H1 (cell line): ENCODE results near the gene PHF3. TPM values are rescaled to one million over a fixed set of nuclear protein-coding genes. Genes with fewer than 3 reads are reported as not detected.

Experiments used
- CTCF ChIA-PET: fragments of 300-600 bp; sonication (Branson Sonifier 250); formaldehyde crosslinking; loops from one replicate; lab custom pipeline; 2021; ENCODE audit not compliant: partially characterized antibody; lab: Charles Lee
- POLR2A ChIA-PET: fragments of 300-600 bp; sonication (Branson Sonifier 250); formaldehyde crosslinking; loops from one replicate; lab custom pipeline; 2021; ENCODE audit warnings: inconsistent platforms; ENCODE audit not compliant: partially characterized antibody; lab: Charles Lee
- DNase-seq, 2 experiments: peaks; one replicate each; pipeline versions ENCODE4 v3.0.0 to v3.0.0-alpha.2; 2010 to 2022; ENCODE audit warnings: low spot score in 2 of 2, low read depth in 1 of 2, mixed read lengths in 1 of 2
- FAIRE-seq: peaks from 2 replicates; lab custom pipeline; 2011; peaks lifted over from hg19 to GRCh38; lab: Jason Lieb, UNC
- H2AFZ ChIP-seq: 2 replicates; pipeline ENCODE4 v1.8.1; 2012; ENCODE audit warnings: low read length, inconsistent platforms
- H2AK5ac ChIP-seq: 2 replicates; pipeline ENCODE4 v1.6.1; 2013; ENCODE audit warnings: low read depth, low read length
- H2BK120ac ChIP-seq: replicated peaks from 2 replicates; pipeline ENCODE3; 2013; ENCODE audit warnings: low read depth, low read length, inconsistent platforms
- H2BK12ac ChIP-seq: 2 replicates; pipeline ENCODE4 v1.6.1; 2013; ENCODE audit warnings: low read depth, low read length
- H2BK15ac ChIP-seq: 2 replicates; pipeline ENCODE4 v1.6.1; 2013; ENCODE audit warnings: low read length
- H2BK20ac ChIP-seq: 2 replicates; pipeline ENCODE4 v1.6.1; 2013; ENCODE audit warnings: low read length
- H2BK5ac ChIP-seq: 2 replicates; pipeline ENCODE4 v1.6.1; 2013; ENCODE audit warnings: low read depth, low read length
- H3K14ac ChIP-seq: 2 replicates; pipeline ENCODE4 v1.6.1; 2013; ENCODE audit warnings: inconsistent platforms; ENCODE audit not compliant: insufficient read length
- H3K18ac ChIP-seq: 2 replicates; pipeline ENCODE4 v1.6.1; 2013; ENCODE audit warnings: low read length; ENCODE audit errors: extremely low read depth
- H3K23ac ChIP-seq: 2 replicates; pipeline ENCODE4 v1.6.1; 2013; ENCODE audit warnings: inconsistent platforms; ENCODE audit not compliant: insufficient read length
- H3K23me2 ChIP-seq: 2 replicates; pipeline ENCODE4 v1.6.1; 2013; ENCODE audit warnings: low read depth, low read length
- H3K27ac ChIP-seq: 2 replicates; pipeline ENCODE4 v1.6.1; 2011; ENCODE audit warnings: low read depth, low read length, inconsistent platforms
- H3K27me3 ChIP-seq, 4 experiments: replicated peaks in 1 of 4; 1 replicate in 1 of 4; 2 replicates in 3 of 4; pipeline versions ENCODE4 v1.6.1 to v1.8.1; 2011 to 2013; ENCODE audit warnings: low read length in 3 of 4, mild to moderate bottlenecking in 3 of 4, inconsistent platforms in 2 of 4, mixed read lengths in 2 of 4, moderate library complexity in 1 of 4; ENCODE audit not compliant: control insufficient read depth in 3 of 4, insufficient read depth in 3 of 4; ENCODE audit errors: extremely low read depth in 1 of 4
- H3K36me3 ChIP-seq, 4 experiments: 2 replicates each; pipeline versions ENCODE4 v1.6.1 to v1.8.1; 2011 to 2013; ENCODE audit warnings: mild to moderate bottlenecking in 4 of 4, low read length in 3 of 4, moderate library complexity in 2 of 4, control low read depth in 1 of 4, inconsistent platforms in 1 of 4; ENCODE audit not compliant: insufficient read depth in 4 of 4, control insufficient read depth in 2 of 4
- H3K4ac ChIP-seq: replicated peaks from 2 replicates; pipeline ENCODE3; 2013; ENCODE audit warnings: low read length, low read depth, mixed read lengths, inconsistent platforms; ENCODE audit not compliant: insufficient read length
- H3K4me1 ChIP-seq, 4 experiments: replicated peaks in 1 of 4; 1 replicate in 1 of 4; 2 replicates in 3 of 4; pipeline versions ENCODE4 v1.6.1 to v1.8.1; 2011 to 2013; ENCODE audit warnings: low read length in 3 of 4, inconsistent platforms in 2 of 4, mixed read lengths in 1 of 4; ENCODE audit not compliant: insufficient read depth in 4 of 4, control insufficient read depth in 3 of 4
- H3K4me2 ChIP-seq, 2 experiments: 2 replicates each; pipeline versions ENCODE4 v1.6.1 to v1.8.1; 2011 to 2013; ENCODE audit warnings: low read depth in 2 of 2, low read length in 2 of 2, control low read depth in 1 of 2, inconsistent platforms in 1 of 2, mild to moderate bottlenecking in 1 of 2; ENCODE audit not compliant: insufficient read depth in 1 of 2
- H3K4me3 ChIP-seq, 4 experiments: fragments of 200-600, 300-600 bp in 1 of 4; sonication (generic), shearing (Covaris generic), sonication (Bioruptor Twin) in 1 of 4; 2 replicates each; pipeline versions ENCODE4 v1.5.1 to v1.8.1; 2011 to 2016; ENCODE audit warnings: low read length in 4 of 4, low read depth in 3 of 4, control low read depth in 2 of 4, inconsistent platforms in 2 of 4, mild to moderate bottlenecking in 2 of 4, mixed read lengths in 1 of 4, moderate library complexity in 1 of 4; ENCODE audit not compliant: insufficient read depth in 2 of 4; ENCODE audit errors: extremely low read depth in 1 of 4
- H3K56ac ChIP-seq: replicated peaks from 2 replicates; pipeline ENCODE3; 2013; ENCODE audit warnings: low read depth, mild to moderate bottlenecking, mixed read lengths, low read length, inconsistent platforms; ENCODE audit not compliant: insufficient read length
- H3K79me1 ChIP-seq: 2 replicates; pipeline ENCODE4 v1.6.1; 2013; ENCODE audit warnings: low read depth, low read length, control low read depth
- H3K79me2 ChIP-seq, 2 experiments: 2 replicates each; pipeline versions ENCODE4 v1.6.1 to v1.8.1; 2012 to 2013; ENCODE audit warnings: low read length in 2 of 2, mild to moderate bottlenecking in 2 of 2, inconsistent platforms in 1 of 2; ENCODE audit not compliant: insufficient read depth in 2 of 2, control insufficient read depth in 1 of 2
- H3K9ac ChIP-seq, 4 experiments: replicated peaks in 1 of 4; 1 replicate in 1 of 4; 2 replicates in 3 of 4; pipeline versions ENCODE4 v1.6.1 to v1.8.1; 2011 to 2013; ENCODE audit warnings: low read depth in 3 of 4, low read length in 3 of 4, control low read depth in 2 of 4, mild to moderate bottlenecking in 2 of 4, moderate library complexity in 2 of 4, inconsistent platforms in 1 of 4; ENCODE audit errors: extremely low read depth in 1 of 4
- H3K9me3 ChIP-seq, 2 experiments: 2 replicates each; pipeline versions ENCODE4 v1.6.1 to v1.8.1; 2012 to 2013; ENCODE audit warnings: mild to moderate bottlenecking in 2 of 2, moderate library complexity in 2 of 2, control low read depth in 1 of 2, inconsistent platforms in 1 of 2, low read depth in 1 of 2, low read length in 1 of 2, mixed read lengths in 1 of 2; ENCODE audit not compliant: insufficient read depth in 2 of 2
- H4K20me1 ChIP-seq, 2 experiments: replicated peaks in 1 of 2; 2 replicates each; pipeline versions ENCODE3 to v1.8.1; 2011 to 2013; ENCODE audit warnings: inconsistent platforms in 2 of 2, low read length in 2 of 2, mild to moderate bottlenecking in 1 of 2; ENCODE audit not compliant: insufficient read depth in 2 of 2, control insufficient read depth in 1 of 2
- H4K5ac ChIP-seq: 2 replicates; pipeline ENCODE4 v1.6.1; 2013; ENCODE audit warnings: low read length, low read depth, mixed read lengths, inconsistent platforms; ENCODE audit not compliant: insufficient read length
- H4K8ac ChIP-seq: 2 replicates; pipeline ENCODE4 v1.8.0; 2013; ENCODE audit warnings: mild to moderate bottlenecking, moderate library complexity, low read length, inconsistent platforms; ENCODE audit not compliant: insufficient read depth; ENCODE audit errors: extremely low read depth
- H4K91ac ChIP-seq: replicated peaks from 2 replicates; pipeline ENCODE3; 2013; ENCODE audit warnings: low read length, mixed read lengths, inconsistent platforms; ENCODE audit not compliant: insufficient read length
- E2F6 ChIP-seq: IDR thresholded peaks from 2 replicates; pipeline ENCODE4 v1.6.1; 2012; ENCODE audit warnings: inconsistent platforms
- EP300 ChIP-seq, 2 experiments: IDR thresholded peaks; 1 replicate in 1 of 2; 2 replicates in 1 of 2; pipeline ENCODE4 v1.6.1; 2011 to 2012; ENCODE audit warnings: low read depth in 2 of 2, low read length in 2 of 2, mild to moderate bottlenecking in 2 of 2, borderline replicate concordance in 1 of 2, inconsistent platforms in 1 of 2, moderate library complexity in 1 of 2
- HDAC2 ChIP-seq, 2 experiments: fragments of 300-600 bp in 1 of 2; sonication (generic) in 1 of 2; IDR thresholded peaks; 2 replicates each; pipeline ENCODE4 v1.6.1; 2011 to 2012; ENCODE audit warnings: low read depth in 2 of 2, low read length in 2 of 2, mild to moderate bottlenecking in 2 of 2, moderate library complexity in 2 of 2, borderline replicate concordance in 1 of 2, inconsistent platforms in 1 of 2
- NANOG ChIP-seq: IDR thresholded peaks from 2 replicates; pipeline ENCODE4 v1.6.1; 2011; ENCODE audit warnings: low read length, low read depth, mild to moderate bottlenecking, inconsistent platforms; ENCODE audit not compliant: insufficient read depth, poor library complexity, severe bottlenecking
- POU5F1 ChIP-seq: IDR thresholded peaks from 2 replicates; pipeline ENCODE4 v1.6.1; 2011; ENCODE audit warnings: low read depth, mild to moderate bottlenecking, low read length, moderate library complexity
- SUZ12 ChIP-seq: fragments of 200-600 bp; sonication (generic); IDR thresholded peaks from 2 replicates; pipeline ENCODE4 v1.6.1; 2012; ENCODE audit warnings: mild to moderate bottlenecking, inconsistent platforms, low read length, moderate library complexity, mixed read lengths
- polyA plus RNA-seq, 7 experiments: library from polyadenylated mRNA; depleted of rRNA in 3 of 7; stranded (reverse) in 5 of 7; unstranded in 2 of 7; fragments of >200 nt in 5 of 7; fragments of 200-250 nt in 2 of 7; gene quantifications; 1 replicate in 5 of 7; 2 replicates in 1 of 7; 4 replicates in 1 of 7; pipeline versions ENCODE4 v1.2.1 to v1.2.3, GENCODE V29; 2011 to 2013; ENCODE audit warnings: missing spikeins in 2 of 7, mixed read lengths in 2 of 7
- total RNA-seq: library from RNA; stranded (reverse); fragmentation: NEBNext Ultra II Directional; extraction: Animal tissue kit (Norgen Biotek cat#: 25700); gene quantifications from 2 replicates; pipeline ENCODE4 v1.2.1, GENCODE V29; 2021

PHF3 gene
- total and polyA plus RNA-seq, 2 of the 8 experiments (the other 6 are each of a cell fraction or from before 2014, with no cell fraction given): 10.1 to 69.3 TPM

GRCh38 chr6:63742060-63742459 lies 106.5 kb downstream of the PHF3 start:
- Histone ChIP-seq H3K4ac (no peak overlapping the region), H2AK5ac (no peak overlapping the region), H3K18ac (no peak overlapping the region), H3K4me1 (no peaks in the 10 kb centered on the region), H3K23me2 (no peaks in the 10 kb centered on the region), H3K56ac (no peak overlapping the region), H2BK5ac (no peak overlapping the region), H2BK20ac (no peak overlapping the region), H4K8ac (no peak overlapping the region), H2BK120ac (no peak overlapping the region), H3K4me3 (no peak overlapping the region), H3K36me3 (no peaks in the 10 kb centered on the region), H3K9ac (no peak overlapping the region), H3K4me2 (no peak overlapping the region), H2BK15ac (no peak overlapping the region), H3K79me1 (no peaks in the 10 kb centered on the region), H4K20me1 (no peaks in the 10 kb centered on the region), H4K5ac (no peak overlapping the region), H3K79me2 (no peaks in the 10 kb centered on the region), H3K14ac (no peak overlapping the region), H3K27me3 (no peaks in the 10 kb centered on the region), H3K23ac (no peak overlapping the region), H3K9me3 (no peaks in the 10 kb centered on the region), H3K27ac (no peak overlapping the region), H2BK12ac (no peak overlapping the region), H4K91ac (no peak overlapping the region), H2AFZ (no peak overlapping the region)
- POLR2A ChIA-PET: no interaction called here
- CTCF ChIA-PET: interaction anchor here (0.7 kb wide), 1 partner anchor 61 kb away, joined by 3 read pairs; no protein-coding TSS in a partner anchor
- DNase-seq (no peak), FAIRE-seq (no peak)
- TF ChIP-seq E2F6 (no peak), SUZ12 (no peak), POU5F1 (no peak), NANOG (no peak), HDAC2 (IDR thresholded peaks at IDR 0.05; ENCODE audit: borderline replicate concordance in 1 of 2, low read depth in 2 of 2, low read length in 2 of 2) (no peak), EP300 (IDR thresholded peaks at IDR 0.05; ENCODE audit: borderline replicate concordance in 1 of 2, low read depth in 2 of 2, low read length in 2 of 2) (no peak)
